Activated gamma-delta T cell treated with Interleukin-2 at 50 U/mL for 16 hours (primary cell): Measurements from ENCODE around the gene SPR.

ENCODE experiments used
- DNase-seq: peaks from one replicate; pipeline ENCODE4 v3.0.0-alpha.2; 2020

SPR gene

GRCh38 chr2:72917138-72917876 lies 30.1 kb downstream of the SPR start, which contains the start of gene EMX1:
Gene EMX1, plus strand, starts transcription at chr2:72917519. Its CDS starts 334 bp downstream, at chr2:72917853.
- no peak for DNase-seq

GRCh38 chr2:72917877-72918553 lies 30.8 kb downstream of the SPR start:
- no peak for DNase-seq

DNA sequence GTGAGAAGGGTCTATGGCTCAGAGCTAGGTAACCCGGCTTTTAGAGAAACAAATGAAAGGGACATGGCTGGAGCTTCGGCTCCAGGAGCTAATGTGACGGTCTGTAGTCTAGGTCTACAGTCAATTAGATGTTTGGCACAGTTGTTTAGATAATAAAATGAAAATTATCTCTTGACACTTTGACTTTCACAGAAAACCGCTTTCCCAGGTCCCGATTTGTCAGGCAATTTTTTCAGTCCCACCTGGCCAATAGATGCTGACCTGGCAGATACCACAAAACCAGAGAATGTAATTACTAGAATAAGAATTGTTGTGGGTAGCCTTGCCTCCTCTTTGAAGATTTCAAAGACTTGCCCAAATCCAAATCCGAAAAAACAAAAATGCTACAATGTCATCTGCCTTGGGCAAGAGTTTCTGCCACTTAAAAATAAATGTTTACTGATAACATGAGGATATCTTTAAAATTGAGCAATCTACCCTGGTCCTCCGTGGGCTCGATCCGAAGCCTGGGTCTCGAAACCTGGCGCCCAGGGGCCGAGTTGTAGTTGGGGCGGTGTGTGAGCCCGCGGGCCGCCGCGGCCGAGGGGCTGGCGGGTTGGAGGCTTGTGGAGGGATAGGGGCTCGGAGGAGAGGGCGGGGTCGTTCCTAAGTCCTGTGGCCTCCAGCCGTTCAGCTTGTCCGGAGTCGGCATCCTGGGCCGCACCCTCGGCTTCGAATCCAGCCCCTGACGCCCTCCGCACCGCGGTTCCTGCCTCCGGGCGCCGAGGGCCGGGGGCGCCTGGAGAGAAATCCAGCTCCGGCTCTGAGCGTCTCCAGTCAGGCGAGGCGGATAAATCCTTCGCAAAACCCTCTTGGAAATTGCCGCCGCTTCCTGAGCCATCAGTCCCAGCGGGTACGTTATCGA lies 32.5 kb downstream of the SPR start:
- DNase-seq = no peak

- no peak for DNase-seq
Observed at GRCh38 chr2:72920318-72921087, 33.3 kb downstream of the SPR start.

DNA sequence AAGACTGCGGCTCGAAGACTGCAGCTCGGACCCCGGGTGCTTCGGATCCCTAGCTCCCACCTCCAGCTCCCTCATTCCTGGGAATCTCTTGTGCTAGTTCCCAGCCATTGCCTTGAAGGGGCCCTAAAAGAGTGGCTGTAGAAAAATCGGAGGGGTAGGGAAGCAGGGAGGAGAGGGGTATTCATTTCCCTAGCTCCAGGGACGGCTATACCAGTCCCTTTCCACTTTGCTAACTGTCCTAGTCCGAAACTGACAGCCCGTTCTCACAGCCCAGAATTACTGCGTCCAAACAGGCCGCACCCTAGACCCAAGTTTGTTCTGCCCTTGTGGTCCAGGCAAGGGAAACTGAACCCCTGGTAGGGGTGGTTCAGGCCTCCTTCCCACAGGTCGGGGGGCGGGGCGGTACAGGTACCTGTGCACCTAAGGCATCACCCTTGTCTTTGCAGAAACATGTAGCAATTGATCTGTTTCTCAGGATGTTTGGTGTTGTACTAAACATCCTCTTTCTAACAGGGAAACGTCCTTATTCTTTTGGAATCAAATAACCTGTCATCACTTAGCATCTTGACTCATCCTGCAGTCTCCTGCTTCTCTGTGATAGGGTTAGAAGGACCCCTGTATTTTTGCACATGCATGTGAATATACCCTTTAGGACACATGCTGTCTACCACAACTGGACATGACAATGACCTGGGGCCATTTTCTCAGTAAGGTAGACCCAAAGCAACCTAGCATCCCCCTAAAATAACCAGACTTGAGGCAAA lies 34.1 kb downstream of the SPR start:
- no peak for DNase-seq

DNA sequence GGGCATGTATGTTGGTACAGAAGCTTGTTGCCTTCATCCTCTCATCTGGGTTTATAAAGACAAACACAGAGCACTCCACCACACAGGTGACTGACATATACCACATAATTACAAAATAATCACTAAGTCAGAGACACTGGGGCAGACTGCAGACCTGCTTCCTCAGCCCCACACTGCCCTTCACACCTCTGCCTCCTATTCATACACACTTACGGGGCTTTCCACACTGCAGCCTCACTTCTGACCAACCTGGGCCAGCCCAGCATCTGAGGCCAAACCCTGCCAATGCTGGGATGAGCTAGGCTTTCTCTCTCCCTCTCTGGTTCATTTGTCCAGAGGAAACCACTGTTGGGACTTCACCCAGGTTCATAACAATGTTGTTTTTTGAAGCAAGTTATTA lies 34.6 kb downstream of the SPR start:
- DNase-seq = no peak

- no peak for DNase-seq
Observed at GRCh38 chr2:72923833-72924352, 36.7 kb downstream of the SPR start.

GRCh38 chr2:72924353-72925240 lies 37.4 kb downstream of the SPR start:
- DNase-seq = no peak

DNA sequence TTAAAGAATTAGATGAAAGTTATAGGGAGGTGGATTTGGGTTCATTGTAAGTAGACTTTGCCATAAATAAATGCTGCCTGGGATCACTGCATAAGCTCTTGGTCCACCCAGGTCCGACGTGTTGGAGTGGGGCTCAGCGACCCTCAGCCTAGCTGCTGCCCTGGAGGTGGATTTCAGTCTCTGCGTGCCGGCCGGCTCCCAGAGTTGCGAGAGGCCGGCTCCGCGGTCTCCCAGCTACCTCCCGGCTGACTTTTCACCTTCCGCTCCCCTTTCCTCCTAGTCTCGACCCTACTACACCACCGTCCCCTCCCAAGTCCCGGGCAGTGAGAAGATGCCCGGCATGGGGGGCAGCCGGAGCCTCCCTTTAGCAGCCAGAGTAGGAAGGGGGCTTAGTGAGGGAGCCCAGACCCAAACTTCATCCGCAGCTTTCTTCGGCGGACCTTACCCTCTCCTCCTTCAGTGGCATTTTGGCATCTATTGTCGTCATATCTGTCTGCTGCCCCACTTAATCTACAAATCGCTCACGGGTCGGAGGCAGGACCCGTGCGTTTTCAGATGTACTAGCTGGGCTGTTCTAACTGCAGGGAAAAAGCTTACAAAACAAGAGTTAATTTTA lies 38.2 kb downstream of the SPR start:
- DNase-seq = no peak

DNA sequence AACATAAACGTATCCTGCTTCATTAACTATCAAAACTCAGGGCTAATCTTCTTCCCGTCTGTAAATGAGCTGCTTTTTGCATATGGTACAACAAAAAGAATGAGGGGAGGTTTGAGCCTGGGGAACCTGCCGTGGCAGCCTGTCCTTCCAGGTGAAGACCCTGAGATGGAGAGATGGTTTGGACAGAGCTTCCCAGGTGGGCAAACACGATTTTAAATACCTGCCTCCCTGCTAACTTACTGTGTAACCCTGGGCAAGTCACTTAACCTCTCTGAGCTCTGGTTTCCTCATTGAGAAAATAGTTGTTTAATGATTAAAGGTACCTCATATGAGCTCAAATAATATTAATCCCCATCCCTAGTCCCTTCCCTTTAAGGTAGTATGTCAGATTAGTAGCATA lies 39.2 kb downstream of the SPR start:
- no peak for DNase-seq

DNA sequence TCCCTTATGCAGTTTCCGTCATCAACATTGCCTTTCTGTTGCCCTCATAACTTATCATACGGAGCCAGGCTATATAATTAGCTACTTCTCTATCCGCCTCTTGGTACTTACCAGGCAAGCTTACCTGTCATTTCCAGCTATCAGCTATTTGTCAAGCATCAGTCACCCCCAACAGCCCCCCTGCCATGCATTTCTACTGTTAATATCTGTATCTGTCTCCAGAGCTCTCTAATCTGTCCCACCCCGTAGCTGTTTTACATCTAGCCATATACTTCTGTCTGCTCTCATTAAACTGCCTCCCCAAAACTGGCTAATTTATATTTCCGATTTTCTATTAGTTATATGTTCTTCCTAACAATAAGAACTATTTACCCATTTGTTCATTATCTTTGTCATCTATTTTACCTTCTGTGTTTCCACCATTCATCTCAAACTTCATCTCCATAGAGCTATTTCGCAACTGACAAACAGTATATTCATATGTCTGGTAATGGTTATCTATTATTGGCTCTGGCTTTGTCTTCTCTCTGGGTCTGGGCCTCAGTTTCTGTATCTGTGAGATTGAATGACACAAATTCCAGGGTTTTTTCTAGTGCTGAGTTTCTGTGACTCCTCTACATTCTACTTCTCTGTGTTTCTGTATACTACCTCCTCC lies 39.7 kb downstream of the SPR start:
- no peak for DNase-seq

DNA sequence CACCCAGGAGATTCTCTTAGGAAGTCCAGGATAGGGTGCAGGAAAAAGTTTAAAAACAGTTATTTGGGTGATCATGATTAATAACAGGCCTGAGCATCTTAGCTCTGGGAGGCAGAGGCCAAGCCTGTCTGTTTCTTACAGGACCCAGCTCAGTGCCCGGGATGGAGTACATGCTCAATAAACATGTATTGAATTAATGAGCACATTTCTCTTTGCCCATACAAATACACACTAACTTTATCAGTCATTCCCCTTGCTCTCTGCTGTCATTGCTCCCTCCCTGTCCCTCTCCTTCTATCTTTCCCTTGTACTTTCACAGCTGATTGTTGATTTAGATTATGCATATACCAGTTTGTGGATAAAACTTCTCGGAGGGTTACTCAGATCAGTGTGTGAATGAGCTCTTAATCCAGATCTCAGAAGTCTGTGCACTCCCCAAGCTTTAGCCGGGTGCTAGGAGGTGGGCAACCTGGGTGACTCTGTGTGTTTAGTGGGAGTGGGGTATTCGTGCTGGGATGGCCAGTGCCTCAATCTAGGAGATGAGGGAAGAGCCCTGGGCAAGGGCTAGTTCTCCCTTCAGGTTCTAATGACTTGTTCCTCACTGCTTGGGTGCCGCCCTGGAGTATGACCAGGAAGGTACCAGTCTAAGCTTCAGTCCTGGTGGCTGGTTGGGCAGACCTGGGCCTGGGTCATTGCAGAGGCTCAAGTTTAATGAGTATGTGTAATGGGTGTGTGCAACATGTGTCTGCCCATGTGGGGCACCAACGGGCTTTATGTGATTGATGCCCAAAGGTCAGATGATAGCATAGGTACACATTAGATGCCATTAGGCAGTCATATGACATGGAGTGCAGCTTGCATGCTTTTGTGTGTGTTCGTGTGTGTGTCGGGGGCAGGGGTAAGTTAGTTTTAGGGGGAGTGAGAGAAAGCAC lies 40.7 kb downstream of the SPR start:
- no peak for DNase-seq

DNA sequence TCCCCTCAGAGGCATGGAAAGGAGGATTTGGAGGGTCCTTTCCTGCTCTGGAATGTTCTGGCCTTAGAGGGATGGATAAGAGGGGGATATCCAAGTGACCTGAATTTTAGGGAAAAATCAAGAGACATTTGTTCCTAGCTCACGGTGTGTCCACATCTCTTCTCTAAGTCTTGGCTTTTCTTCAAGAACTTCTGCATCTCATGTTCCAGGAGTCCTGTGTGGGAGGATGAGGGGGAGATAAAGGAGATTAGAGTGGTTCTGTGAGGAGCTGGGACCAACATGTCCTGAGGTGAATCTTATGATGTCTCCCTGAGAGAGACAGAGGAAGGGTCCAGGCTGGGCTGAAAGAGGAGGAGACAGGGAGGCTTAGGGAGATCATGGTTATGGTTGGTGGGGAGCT lies 41.8 kb downstream of the SPR start:
- no peak for DNase-seq

GRCh38 chr2:72931280-72931910 lies 44.2 kb downstream of the SPR start:
- DNase-seq = no peak

DNA sequence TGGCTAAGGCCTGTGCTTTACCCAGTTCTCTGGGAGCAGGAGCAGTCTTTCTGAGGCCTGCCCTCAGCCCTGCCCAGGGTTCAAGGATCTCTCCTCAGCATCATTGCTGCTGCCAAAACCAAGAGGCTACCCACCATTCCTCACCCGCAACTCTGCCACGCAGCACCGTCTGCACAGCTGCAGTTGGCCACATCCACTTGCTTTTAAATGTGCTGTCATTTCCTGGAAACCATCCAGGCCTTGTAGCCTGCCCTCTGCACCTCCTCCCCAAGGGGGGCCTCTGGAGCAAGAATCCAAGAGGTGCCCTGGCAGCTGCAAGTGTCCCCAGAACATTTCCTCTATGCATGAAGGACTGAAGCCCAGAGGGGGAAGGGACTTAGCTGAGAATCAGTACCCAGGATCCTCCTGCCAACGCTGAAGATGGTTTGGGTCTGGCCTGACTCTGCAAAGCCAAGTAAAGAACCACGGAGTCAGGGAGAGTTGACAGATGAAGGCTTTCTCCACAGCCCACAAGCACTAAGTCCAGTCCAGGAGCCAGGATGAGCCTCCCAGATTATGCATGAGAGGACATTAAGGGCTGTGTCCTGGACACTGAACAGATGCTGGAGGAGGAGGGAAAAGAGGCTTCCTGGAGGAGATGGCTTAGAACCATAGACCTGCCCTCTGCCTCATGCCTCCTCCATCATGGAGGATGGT lies 45.0 kb downstream of the SPR start:
- DNase-seq = no peak

- DNase-seq = no peak
Observed at GRCh38 chr2:72932805-72933204, 45.6 kb downstream of the SPR start.

DNA sequence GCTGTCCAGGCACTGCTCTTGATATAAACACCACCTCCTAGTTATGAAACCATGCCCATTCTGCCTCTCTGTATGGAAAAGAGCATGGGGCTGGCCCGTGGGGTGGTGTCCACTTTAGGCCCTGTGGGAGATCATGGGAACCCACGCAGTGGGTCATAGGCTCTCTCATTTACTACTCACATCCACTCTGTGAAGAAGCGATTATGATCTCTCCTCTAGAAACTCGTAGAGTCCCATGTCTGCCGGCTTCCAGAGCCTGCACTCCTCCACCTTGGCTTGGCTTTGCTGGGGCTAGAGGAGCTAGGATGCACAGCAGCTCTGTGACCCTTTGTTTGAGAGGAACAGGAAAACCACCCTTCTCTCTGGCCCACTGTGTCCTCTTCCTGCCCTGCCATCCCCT lies 46.0 kb downstream of the SPR start:
- DNase-seq = no peak
